CD4-positive, alpha-beta T cell (primary cell): ENCODE measurements around the gene LGI1. TPM values are rescaled to one million over a fixed set of nuclear protein-coding genes. Genes with fewer than 3 reads are reported as not detected.

Source experiments
- ATAC-seq: fragments of 200-7000 bp; cut with Tn5 transposase; one replicate; pipeline ENCODE4 v1.10.0; 2022; ENCODE audit warnings: mild to moderate bottlenecking; ENCODE audit not compliant: poor library complexity
- CTCF ChIA-PET: fragments of 350-600 bp; sonication (Branson Sonifier 250); formaldehyde crosslinking; loops from one replicate; lab custom pipeline; 2021; ENCODE audit warnings: antibody characterized with exemption, inconsistent platforms; lab: Charles Lee
- POLR2A ChIA-PET: fragments of 350-600 bp; sonication (Branson Sonifier 250); formaldehyde crosslinking; loops from one replicate; lab custom pipeline; 2021; ENCODE audit warnings: antibody characterized with exemption, inconsistent platforms; lab: Charles Lee
- DNase-seq, 14 experiments: peaks; one replicate each; pipeline ENCODE4 v3.0.0-alpha.2; 2013 to 2020; ENCODE audit warnings: mixed read lengths in 2 of 14
- H3K27ac ChIP-seq, 2 donors: one replicate each; pipeline versions ENCODE4 v1.5.1 to v1.7.0; 2013; ENCODE audit warnings: low read length in 2 of 2, low read depth in 1 of 2, mild to moderate bottlenecking in 1 of 2
- H3K27me3 ChIP-seq, 2 experiments: 1 replicate in 1 of 2; 2 replicates in 1 of 2; pipeline versions ENCODE4 v1.6.1 to v1.7.0; 2013; ENCODE audit warnings: low read length in 2 of 2, control low read depth in 1 of 2, mild to moderate bottlenecking in 1 of 2, moderate library complexity in 1 of 2; ENCODE audit not compliant: insufficient read depth in 2 of 2, control insufficient read depth in 1 of 2
- H3K36me3 ChIP-seq: one replicate; pipeline ENCODE4 v1.6.1; 2013; ENCODE audit warnings: low read length, control low read depth; ENCODE audit not compliant: insufficient read depth
- H3K4me1 ChIP-seq: one replicate; pipeline ENCODE4 v1.6.1; 2013; ENCODE audit warnings: low read length, control low read depth; ENCODE audit not compliant: insufficient read depth
- H3K4me3 ChIP-seq: one replicate; pipeline ENCODE4 v1.5.1; 2013; ENCODE audit warnings: mild to moderate bottlenecking, low read length, moderate library complexity
- H3K9me3 ChIP-seq, 2 experiments: 1 replicate in 1 of 2; 2 replicates in 1 of 2; pipeline versions ENCODE4 v1.6.1 to v1.7.0; 2013; ENCODE audit warnings: low read length in 2 of 2, mild to moderate bottlenecking in 2 of 2, control low read depth in 1 of 2, moderate library complexity in 1 of 2; ENCODE audit not compliant: control insufficient read depth in 1 of 2, insufficient read depth in 1 of 2
- H3K27ac Mint-ChIP-seq: one replicate; pipeline ENCODE4 v1.8.0; 2020; ENCODE audit warnings: mixed read lengths
- H3K27me3 Mint-ChIP-seq: one replicate; pipeline ENCODE4 v1.8.0; 2021; ENCODE audit warnings: mixed read lengths
- H3K36me3 Mint-ChIP-seq: one replicate; pipeline ENCODE4 v1.8.0; 2021; ENCODE audit warnings: low read depth, mixed read lengths
- H3K4me1 Mint-ChIP-seq: one replicate; pipeline ENCODE4 v1.8.0; 2021; ENCODE audit warnings: low read depth, mixed read lengths
- H3K4me3 Mint-ChIP-seq: one replicate; pipeline ENCODE4 v1.8.0; 2020; ENCODE audit warnings: mild to moderate bottlenecking, mixed read lengths
- H3K9me3 Mint-ChIP-seq: one replicate; pipeline ENCODE4 v1.8.0; 2020; ENCODE audit warnings: mixed read lengths
- intact Hi-C, 2 experiments: fragments of 100-400 bp; cut with DNase I in 1 of 2; cut with micrococcal nuclease in 1 of 2; formaldehyde crosslinking; loops; one replicate each; pipeline versions ENCODE4 v1.15.1 to v1.9.0; 2023 to 2025; cut with DNase I, micrococcal nuclease
- polyA plus RNA-seq, 2 donors: library from polyadenylated mRNA; unstranded; fragments of 120-200 nt; gene quantifications; one replicate each; pipeline ENCODE4 v1.2.1, GENCODE V29; 2013
- total RNA-seq, 174 experiments: library from RNA in 2 of 174; stranded (reverse) in 2 of 174; gene quantifications; one replicate each; pipeline ENCODE4 v1.2.3 and lab custom pipeline; 2021 to 2026
- TF ChIP-seq, protein P1 (sequence below): fragments of 200-600 bp; IDR thresholded peaks from one replicate; pipeline ENCODE4 v1.8.0; 2022; ENCODE audit warnings: antibody characterized with exemption, mild to moderate bottlenecking

Gene LGI1
- total RNA-seq (not detected), total RNA-seq (lab: John Stamatoyannopoulos, UW) (0 to 0.18 (median 0) reads per million in 172 experiments)
- not detected for polyA plus RNA-seq (2013, experiment 1 of 2)
- 0.39 TPM for polyA plus RNA-seq (2013, experiment 2 of 2)

DNA sequence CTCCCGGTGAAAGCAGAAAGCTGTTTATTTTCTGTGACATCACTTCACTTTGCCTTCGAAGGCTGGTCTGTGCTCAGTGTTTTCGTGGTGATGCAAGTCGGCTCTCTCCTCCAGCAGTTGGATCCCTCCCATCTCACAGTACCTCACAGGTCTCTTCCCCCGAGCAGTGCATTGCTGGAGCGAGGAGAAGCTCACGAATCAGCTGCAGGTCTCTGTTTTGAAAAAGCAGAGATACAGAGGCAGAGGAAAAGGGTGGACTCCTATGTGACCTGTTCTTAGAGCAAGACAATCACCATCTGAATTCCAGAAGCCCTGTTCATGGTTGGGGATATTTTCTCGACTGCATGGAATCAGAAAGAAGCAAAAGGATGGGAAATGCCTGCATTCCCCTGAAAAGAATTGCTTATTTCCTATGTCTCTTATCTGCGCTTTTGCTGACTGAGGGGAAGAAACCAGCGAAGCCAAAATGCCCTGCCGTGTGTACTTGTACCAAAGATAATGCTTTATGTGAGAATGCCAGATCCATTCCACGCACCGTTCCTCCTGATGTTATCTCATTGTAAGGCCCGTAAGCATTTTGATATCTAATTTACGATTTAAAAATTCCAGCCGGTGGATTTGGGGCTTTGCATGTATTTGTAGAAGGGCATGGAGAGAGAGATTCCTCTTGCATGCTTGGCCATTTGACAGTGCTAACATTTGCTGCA is at the start of gene LGI1:
LGI1 (plus strand) TSS at position 136 of the 707 bp plus-strand sequence; CDS start at position 345, 209 bp downstream.
- TF ChIP-seq, protein P1, sequence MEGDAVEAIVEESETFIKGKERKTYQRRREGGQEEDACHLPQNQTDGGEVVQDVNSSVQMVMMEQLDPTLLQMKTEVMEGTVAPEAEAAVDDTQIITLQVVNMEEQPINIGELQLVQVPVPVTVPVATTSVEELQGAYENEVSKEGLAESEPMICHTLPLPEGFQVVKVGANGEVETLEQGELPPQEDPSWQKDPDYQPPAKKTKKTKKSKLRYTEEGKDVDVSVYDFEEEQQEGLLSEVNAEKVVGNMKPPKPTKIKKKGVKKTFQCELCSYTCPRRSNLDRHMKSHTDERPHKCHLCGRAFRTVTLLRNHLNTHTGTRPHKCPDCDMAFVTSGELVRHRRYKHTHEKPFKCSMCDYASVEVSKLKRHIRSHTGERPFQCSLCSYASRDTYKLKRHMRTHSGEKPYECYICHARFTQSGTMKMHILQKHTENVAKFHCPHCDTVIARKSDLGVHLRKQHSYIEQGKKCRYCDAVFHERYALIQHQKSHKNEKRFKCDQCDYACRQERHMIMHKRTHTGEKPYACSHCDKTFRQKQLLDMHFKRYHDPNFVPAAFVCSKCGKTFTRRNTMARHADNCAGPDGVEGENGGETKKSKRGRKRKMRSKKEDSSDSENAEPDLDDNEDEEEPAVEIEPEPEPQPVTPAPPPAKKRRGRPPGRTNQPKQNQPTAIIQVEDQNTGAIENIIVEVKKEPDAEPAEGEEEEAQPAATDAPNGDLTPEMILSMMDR = no peak
- DNase-seq (no peak), ATAC-seq (no peak)
- no peak within 1 kb of the TSS for H3K27ac ChIP-seq
- peaks cover 11% of the 10 kb centered on the region for H3K4me1 Mint-ChIP-seq
- H3K27me3 Mint-ChIP-seq = peaks cover 62% of the 10 kb centered on the region
- H3K36me3 ChIP-seq = no peaks in the 10 kb centered on the region
- no peak within 1 kb of the TSS for H3K4me3 ChIP-seq
- ChIA-PET CTCF (no interaction called here), POLR2A (no interaction called here)
- H3K9me3 ChIP-seq = no peaks in the 10 kb centered on the region
- H3K27ac Mint-ChIP-seq = no peak within 1 kb of the TSS
- no peaks in the 10 kb centered on the region for H3K36me3 Mint-ChIP-seq
- no peaks in the 10 kb centered on the region for H3K9me3 Mint-ChIP-seq
- H3K4me1 ChIP-seq = no peaks in the 10 kb centered on the region
- intact Hi-C loops = no loop called here
- peaks cover 22 to 30% of the 10 kb centered on the region in 2 experiments for H3K27me3 ChIP-seq
- H3K4me3 Mint-ChIP-seq = no peak within 1 kb of the TSS

DNA sequence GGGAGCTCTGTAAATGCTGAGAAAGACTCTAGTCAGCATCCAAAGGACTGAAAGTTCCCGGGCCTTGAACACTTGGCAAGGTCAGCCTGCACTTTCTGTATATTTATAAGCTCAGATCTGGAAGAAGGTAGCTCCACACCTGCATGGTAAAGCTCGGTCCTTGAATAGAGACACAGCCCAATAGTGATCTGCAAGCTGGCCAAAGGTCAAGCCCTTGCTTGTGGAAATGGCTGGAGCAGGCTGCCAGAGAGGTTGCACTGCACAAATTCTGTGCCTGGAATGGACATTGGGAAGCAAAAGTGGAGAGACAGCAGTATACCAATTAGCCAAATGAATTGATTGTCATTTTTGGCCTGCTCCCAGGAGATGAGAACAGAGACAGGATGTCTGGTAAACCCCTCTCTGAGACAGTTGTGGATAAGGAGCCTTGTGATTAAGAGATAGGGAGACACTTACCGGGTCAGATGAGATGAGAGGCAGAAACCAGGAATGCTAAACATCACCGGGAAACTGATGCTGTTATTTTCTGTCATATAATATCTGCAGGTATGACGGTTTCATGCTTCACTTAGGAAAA is 47.3 kb upstream of the LGI1 start:
- POLR2A ChIA-PET = no interaction called here
- no peak for DNase-seq
- Mint-ChIP-seq H3K27me3 (peaks cover 7% of the 10 kb centered on the region), H3K4me3 (no peak overlapping the region), H3K9me3 (no peaks in the 10 kb centered on the region), H3K36me3 (no peaks in the 10 kb centered on the region), H3K27ac (no peak overlapping the region), H3K4me1 (no peaks in the 10 kb centered on the region)
- H3K27me3 ChIP-seq = no peaks in the 10 kb centered on the region
- no peak overlapping the region for H3K4me3 ChIP-seq
- intact Hi-C loops = no loop called here
- CTCF ChIA-PET = no interaction called here
- no peak overlapping the region for H3K27ac ChIP-seq
- ATAC-seq = no peak
- H3K9me3 ChIP-seq = no peaks in the 10 kb centered on the region
- H3K36me3 ChIP-seq = no peaks in the 10 kb centered on the region
- TF ChIP-seq, protein P1 = no peak
- no peaks in the 10 kb centered on the region for H3K4me1 ChIP-seq

- CTCF ChIA-PET = no interaction called here
- Histone ChIP-seq H3K27ac (no peak overlapping the region), H3K36me3 (no peaks in the 10 kb centered on the region), H3K9me3 (no peaks in the 10 kb centered on the region), H3K27me3 (no peaks in the 10 kb centered on the region), H3K4me1 (no peaks in the 10 kb centered on the region), H3K4me3 (no peak overlapping the region)
- ATAC-seq = no peak
- no peaks in the 10 kb centered on the region for H3K4me1 Mint-ChIP-seq
- TF ChIP-seq, protein P1 = no peak
- no peak for DNase-seq
- no peak overlapping the region for H3K4me3 Mint-ChIP-seq
- no peak overlapping the region for H3K27ac Mint-ChIP-seq
- no peaks in the 10 kb centered on the region for H3K36me3 Mint-ChIP-seq
- POLR2A ChIA-PET = no interaction called here
- H3K27me3 Mint-ChIP-seq = peaks cover 7% of the 10 kb centered on the region
- H3K9me3 Mint-ChIP-seq = no peaks in the 10 kb centered on the region
- intact Hi-C loops = no loop called here
Measured at GRCh38 chr10:93711891-93712290, 45.8 kb upstream of the LGI1 start.
